GM18517 (cell line): ENCODE results near the gene CECR2.
A peak's percentile ranks its signal among the peaks of the same experiment; 100 is the strongest.
"Not testable (repeated sequence)": the region's sequence is repeated elsewhere in the genome, so short reads cannot be mapped to it uniquely, and the experiment has no call there.

ENCODE experiments used
- ATAC-seq: cut with Tn5 transposase; IDR thresholded peaks from one replicate; pipeline ENCODE4 v1.9.1; 2021; ENCODE audit warnings: mild to moderate bottlenecking, moderate library complexity; ENCODE audit not compliant: unreplicated experiment

CECR2 gene

DNA sequence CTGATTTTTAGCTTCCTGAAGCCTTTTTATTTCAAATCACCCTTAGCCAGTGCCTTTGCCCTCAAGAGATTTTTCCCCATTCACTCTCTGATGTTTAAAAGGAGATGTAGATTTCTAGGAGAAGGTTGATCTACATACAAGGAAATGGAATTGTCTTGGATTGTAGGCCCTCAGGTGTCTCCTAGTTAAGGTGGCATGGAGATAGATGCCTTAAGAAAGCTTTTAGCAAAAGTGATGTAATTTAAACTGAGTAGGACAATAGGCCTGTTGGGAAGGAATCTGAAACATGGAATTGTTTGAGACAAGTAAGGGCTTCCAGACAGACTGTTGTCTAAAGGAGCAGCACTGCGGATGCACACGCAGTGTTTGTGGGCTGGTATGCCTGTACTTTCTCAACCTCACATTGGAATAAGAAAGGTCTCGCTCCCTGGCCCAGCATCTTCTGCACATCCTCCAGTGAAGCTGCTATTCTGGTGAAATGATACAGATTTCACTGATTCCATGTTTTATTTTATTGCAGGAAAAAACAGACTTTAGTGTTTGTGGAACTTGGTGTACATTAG, 124.2 kb downstream of the CECR2 start:
- ATAC-seq, result no peak

- no peak for ATAC-seq
Observed at GRCh38 chr22:17496841-17497240, 127.6 kb downstream of the CECR2 start.

- ATAC-seq, result peak; percentile 61
Observed at GRCh38 chr22:17501679-17502285, 132.5 kb downstream of the CECR2 start.

DNA sequence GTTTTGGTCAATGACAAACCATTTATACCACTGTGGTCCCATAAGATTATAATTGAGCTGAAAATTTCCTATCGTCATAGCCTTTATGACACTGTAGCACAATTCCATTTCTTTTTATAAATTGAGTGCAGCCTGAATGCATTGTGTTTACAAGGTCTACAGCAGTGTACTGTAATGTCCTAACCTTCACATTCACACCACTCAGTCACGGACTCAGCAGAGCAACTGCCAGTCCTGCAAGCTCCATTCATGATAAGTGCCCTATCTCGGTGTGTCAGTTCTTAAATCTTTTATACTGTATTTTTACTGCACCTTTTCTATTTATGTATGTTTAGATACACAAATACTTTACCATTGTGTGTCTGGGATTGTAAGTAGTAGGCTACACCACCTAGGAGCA, 138.8 kb downstream of the CECR2 start:
- no peak for ATAC-seq

DNA sequence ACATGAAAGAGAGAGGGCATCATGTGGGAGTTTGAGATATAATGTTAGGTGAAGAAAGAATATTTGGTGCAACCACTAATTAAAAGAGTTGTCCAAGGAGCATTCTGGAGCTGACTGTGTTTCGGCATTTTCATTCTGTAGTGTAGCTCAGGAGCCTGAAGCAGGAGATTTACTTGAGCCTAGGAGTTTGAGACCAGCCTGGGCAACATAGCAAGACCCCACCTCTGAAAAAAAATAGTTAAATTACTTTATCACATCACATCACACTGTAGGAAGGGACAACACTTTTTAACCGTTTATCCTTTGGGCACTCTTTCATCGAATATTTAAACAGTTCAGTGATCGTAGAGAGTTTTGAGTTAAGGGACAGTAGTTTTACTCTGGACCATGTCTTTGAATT, 143.7 kb downstream of the CECR2 start:
- ATAC-seq, result no peak

- ATAC-seq, result no peak
Observed at GRCh38 chr22:17513612-17514011, 144.4 kb downstream of the CECR2 start.

- no peak for ATAC-seq
Observed at GRCh38 chr22:17514084-17514483, 144.8 kb downstream of the CECR2 start.

- ATAC-seq, result no peak
Observed at GRCh38 chr22:17518406-17518805, 149.1 kb downstream of the CECR2 start.

GRCh38 chr22:17521971-17522370, 152.7 kb downstream of the CECR2 start:
- not testable (repeated sequence) for ATAC-seq

DNA sequence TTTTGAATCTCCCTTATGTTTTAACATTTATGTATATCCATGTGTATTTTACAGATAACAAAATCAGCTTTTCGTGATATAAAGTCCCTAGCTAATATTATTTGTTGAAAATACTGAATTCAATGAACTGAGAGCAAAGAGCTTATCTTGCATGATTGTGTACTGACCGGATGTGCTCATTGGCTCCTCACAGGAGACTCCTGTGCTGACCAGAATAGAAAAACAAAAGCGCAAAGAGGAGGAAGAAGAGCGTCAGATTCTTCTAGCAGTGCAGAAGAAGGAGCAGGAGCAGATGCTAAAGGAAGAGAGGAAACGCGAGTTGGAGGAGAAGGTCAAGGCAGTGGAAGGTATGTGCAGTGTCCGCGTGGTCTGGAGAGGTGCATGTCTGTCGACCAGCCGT, 154.7 kb downstream of the CECR2 start:
- ATAC-seq, result no peak

DNA sequence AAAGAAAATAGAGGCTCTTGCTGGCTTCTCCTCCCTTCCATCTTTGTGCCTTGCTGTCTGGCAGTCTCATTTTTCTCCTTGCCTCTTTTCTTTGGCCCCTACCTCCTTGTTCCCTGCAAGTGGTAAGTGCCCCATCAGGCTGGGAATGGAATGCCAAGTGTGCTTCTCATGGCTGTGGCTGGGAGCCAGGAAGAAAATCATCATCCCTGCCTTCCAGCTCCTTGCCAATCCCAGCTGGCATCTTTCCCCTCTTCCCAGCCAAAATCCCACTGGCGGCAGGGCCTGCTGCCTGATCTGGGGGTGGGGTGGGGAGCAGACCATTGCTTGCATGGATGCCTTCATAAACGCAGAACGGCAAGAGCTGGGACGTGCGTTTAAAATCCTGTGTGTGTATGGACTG, 167.0 kb downstream of the CECR2 start:
- ATAC-seq, result no peak

GRCh38 chr22:17537155-17537554, 167.9 kb downstream of the CECR2 start:
- ATAC-seq, result no peak

- no peak for ATAC-seq
Observed at GRCh38 chr22:17540481-17540880, 171.2 kb downstream of the CECR2 start.

GRCh38 chr22:17541476-17541875, 172.2 kb downstream of the CECR2 start:
- no peak for ATAC-seq

DNA sequence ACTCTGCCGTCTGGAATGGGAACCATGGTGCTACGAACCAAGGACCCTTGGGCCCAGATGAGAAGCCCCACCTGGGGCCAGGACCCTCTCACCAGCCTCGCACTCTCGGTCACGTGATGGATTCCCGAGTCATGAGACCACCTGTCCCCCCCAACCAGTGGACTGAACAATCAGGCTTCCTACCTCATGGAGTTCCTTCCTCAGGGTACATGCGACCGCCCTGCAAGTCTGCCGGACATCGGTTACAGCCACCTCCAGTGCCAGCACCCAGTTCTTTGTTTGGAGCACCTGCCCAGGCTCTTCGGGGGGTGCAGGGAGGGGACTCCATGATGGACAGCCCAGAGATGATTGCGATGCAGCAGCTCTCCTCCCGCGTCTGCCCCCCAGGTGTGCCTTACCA, 173.2 kb downstream of the CECR2 start:
- no peak for ATAC-seq

GRCh38 chr22:17548010-17548755, 178.9 kb downstream of the CECR2 start:
- no peak for ATAC-seq

GRCh38 chr22:17548756-17549035, 179.4 kb downstream of the CECR2 start:
- no peak for ATAC-seq

DNA sequence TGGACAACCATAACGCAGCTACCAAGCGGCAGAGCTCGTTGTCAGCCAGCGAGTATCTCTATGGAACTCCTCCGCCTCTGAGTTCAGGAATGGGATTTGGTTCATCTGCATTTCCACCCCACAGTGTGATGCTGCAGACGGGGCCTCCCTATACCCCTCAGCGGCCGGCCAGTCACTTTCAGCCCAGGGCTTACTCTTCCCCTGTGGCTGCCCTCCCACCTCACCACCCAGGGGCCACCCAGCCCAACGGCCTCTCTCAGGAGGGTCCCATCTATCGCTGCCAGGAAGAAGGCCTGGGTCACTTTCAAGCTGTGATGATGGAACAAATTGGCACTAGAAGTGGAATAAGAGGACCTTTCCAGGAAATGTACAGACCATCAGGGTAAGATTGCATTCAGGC, 179.9 kb downstream of the CECR2 start:
- no peak for ATAC-seq

GRCh38 chr22:17549655-17550054, 180.4 kb downstream of the CECR2 start:
- no peak for ATAC-seq

DNA sequence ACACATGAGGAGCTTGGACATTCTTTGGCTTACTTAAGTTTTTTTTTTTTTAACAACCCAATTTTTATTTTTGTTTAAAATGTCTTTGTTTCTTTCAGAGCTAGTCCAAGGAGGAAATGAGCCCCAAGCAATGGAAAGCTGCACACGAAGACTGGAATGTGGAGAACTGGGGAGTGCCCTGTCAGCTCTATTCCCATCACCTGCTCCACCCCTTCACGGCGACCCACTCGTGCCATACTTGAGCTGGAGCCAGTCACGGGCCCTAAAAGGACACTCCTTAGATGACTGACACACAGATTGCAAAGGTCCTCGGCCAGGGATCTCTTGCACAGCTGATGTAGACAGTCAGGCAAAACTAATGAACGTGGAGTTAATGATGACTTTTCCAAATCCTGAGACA, 183.5 kb downstream of the CECR2 start:
- ATAC-seq, result no peak

GRCh38 chr22:17554814-17555213, 185.6 kb downstream of the CECR2 start:
- no peak for ATAC-seq

GRCh38 chr22:17559188-17559587, 189.9 kb downstream of the CECR2 start:
- no peak for ATAC-seq
